ENCODE data around the gene SLC34A3. TPM values are rescaled to one million over a fixed set of nuclear protein-coding genes. Genes with fewer than 3 reads are reported as not detected.

Gene SLC34A3
- total and polyA plus RNA-seq, 12 donors = not detected

DNA sequence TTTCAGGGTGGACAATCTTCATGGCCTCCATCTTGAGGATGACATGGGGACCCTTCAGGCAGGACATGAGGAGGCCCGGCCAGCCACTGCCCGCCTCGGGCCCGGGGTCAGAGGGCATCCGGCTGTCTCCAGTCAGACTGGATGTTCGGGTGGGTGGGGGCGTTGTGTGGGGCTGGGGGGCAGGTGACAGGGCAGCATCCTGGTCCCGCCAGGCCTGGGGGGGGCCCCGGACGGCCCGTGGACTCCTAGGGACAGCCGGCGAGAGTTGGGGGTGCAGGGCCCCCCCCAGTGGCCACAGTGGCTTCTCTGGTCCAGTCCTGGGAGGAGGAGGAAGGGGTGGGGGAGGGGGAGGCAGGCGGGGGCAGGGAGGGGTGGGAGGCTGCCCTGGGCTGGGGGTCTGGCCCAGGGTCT, 9.6 kb upstream of the SLC34A3 start:
- H3K27me3 ChIP-seq = peaks cover 0 to 5% (median 0%) of the 10 kb centered on the region in 7 donors
- H3K27ac ChIP-seq = peak overlapping the region in 8 of 10 donors; percentile 36 to 78 (median 62)
- peak overlapping the region in 9 of 10 donors; percentile 30 to 64 (median 51) for H3K4me3 ChIP-seq
- peaks cover 0 to 7% (median 0%) of the 10 kb centered on the region in 9 donors for H3K36me3 ChIP-seq
- ATAC-seq = no peak
- 71 to 72% methylated on average over 8 to 14 of the region's 14 CpGs for WGBS, 2 donors
- intact Hi-C loops (cut with DNase I) = loop anchor here in 2 of 10 donors (5.0 kb wide), 1 partner anchor 34 kb away; the partner anchor contains the start of genes ANAPC2 (in 2 of the 2) and SSNA1 (in 2 of the 2)
- no peak for DNase-seq
- H3K9me3 ChIP-seq = no peaks in the 10 kb centered on the region
- peaks cover 17 to 55% (median 37%) of the 10 kb centered on the region in 9 donors for H3K4me1 ChIP-seq
- TF ChIP-seq, protein P1, sequence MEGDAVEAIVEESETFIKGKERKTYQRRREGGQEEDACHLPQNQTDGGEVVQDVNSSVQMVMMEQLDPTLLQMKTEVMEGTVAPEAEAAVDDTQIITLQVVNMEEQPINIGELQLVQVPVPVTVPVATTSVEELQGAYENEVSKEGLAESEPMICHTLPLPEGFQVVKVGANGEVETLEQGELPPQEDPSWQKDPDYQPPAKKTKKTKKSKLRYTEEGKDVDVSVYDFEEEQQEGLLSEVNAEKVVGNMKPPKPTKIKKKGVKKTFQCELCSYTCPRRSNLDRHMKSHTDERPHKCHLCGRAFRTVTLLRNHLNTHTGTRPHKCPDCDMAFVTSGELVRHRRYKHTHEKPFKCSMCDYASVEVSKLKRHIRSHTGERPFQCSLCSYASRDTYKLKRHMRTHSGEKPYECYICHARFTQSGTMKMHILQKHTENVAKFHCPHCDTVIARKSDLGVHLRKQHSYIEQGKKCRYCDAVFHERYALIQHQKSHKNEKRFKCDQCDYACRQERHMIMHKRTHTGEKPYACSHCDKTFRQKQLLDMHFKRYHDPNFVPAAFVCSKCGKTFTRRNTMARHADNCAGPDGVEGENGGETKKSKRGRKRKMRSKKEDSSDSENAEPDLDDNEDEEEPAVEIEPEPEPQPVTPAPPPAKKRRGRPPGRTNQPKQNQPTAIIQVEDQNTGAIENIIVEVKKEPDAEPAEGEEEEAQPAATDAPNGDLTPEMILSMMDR (IDR thresholded peaks at IDR 0.05) = no peak

DNA sequence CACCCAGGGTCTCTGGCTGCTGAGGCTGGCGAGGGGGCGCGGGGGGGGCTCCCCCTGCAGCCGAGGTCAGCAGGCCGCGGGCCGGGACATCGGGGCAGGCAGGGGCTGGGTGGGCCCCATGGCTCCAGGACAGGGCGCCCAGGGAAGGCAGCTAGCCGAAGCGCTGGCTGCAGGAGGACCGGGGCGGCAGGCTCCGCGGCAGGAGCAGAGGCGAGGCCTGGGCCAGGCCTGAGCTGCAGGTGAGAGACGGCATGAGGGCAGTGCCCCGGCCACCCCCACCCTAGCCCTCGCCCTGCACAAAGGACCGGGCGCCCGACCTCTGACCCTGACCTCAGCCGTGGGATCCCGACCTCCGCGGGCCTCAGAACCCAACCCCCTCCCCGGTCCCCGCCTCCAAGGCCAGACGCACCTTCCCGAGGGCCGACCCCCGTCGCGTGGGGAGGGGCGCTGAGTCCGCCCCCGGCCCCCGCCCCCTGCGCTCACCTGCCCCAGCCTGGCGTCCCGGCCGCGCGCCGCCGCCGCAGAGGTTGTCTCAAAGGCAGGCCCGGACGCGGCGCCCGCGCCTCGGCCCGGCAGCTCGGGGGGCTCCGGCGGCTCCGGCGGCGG, 9.1 kb upstream of the SLC34A3 start:
- intact Hi-C loops (cut with DNase I) = loop anchor here in 6 of 10 donors (2.0 to 5.0 kb wide), 4 partner anchors 19 to 34 kb away; partner anchors contain the start of genes ANAPC2 (in 5 of the 6), SSNA1 (in 5 of the 6), TPRN (in 1 of the 6) and TUBB4B (in 1 of the 6)
- Histone ChIP-seq H3K27me3 (peaks cover 0 to 5% (median 0%) of the 10 kb centered on the region in 7 donors), H3K4me3 (peak overlapping the region; percentile 18 to 64 (median 50)), H3K4me1 (peaks cover 17 to 54% (median 37%) of the 10 kb centered on the region in 9 donors), H3K9me3 (no peaks in the 10 kb centered on the region), H3K27ac (peak overlapping the region in 9 of 10 donors; percentile 36 to 78 (median 62)), H3K36me3 (peaks cover 0 to 2% (median 0%) of the 10 kb centered on the region in 9 donors)
- WGBS, 2 donors = 6% methylated on average over 54 to 61 of the region's 61 CpGs
- TF ChIP-seq, protein P1 (IDR thresholded peaks at IDR 0.05) = no peak
- DNase-seq (no peak), ATAC-seq (no peak)

DNA sequence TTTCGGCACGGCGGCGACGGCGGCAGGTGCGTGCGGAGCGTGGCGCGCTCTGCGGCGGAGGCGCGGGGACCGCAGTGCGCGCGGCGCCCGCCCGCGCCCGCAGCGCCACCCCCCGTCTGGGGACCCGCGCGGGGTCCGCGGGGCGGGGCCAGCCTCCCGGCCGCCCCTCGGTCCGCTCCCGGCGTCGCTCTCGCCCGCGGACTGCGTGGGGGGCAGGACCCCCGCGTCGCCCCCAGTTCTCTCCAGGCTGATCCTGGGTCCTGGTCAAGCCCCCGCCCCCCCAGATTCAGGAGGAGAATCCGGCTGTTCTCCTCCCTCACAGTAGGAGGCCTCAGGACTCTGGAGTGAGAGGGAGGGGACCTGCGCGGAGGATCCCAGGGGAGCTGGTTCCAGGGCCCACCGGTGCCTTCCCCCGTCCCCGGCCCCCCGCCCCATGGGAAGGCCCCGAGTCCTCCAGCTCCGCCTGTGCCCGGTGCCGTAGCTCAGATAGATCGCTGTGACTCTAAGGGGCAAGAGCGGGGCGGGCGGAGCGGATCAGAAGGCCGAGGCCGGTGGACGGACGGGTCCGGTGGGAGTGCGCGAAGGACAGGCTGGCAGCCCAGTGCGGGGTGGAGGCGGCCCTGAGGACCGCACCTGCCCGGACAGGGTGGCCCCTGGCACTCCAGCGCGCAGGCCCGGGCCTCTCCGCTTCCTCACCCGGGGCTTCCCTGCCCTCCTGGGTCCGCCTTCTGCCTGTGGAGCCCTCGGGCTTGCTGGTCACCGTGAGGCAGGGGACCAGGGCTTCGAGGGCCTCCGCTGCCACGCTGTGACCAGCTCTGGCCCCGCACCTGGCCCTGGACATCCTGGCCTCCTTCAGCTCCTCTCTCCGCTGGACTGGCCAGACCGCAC, 8.3 kb upstream of the SLC34A3 start, which contains the start of gene RNF208:
Gene RNF208 (minus strand): TSS at position 51 of the 888 bp plus-strand sequence. CDS start 1,028 bp downstream, outside the sequence.
- intact Hi-C loops (cut with DNase I) = loop anchor here in 7 of 10 donors (1.0 to 5.0 kb wide), 5 partner anchors 18 to 35 kb away; partner anchors contain the start of genes ANAPC2 (in 6 of the 7), SSNA1 (in 6 of the 7), TPRN (in 1 of the 7) and TUBB4B (in 1 of the 7)

More for the DNA sequence above, 8.3 kb upstream of the SLC34A3 start, which contains the start of gene RNF208:
- ATAC-seq (peak; percentile 1 to 12 (median 3)), DNase-seq (peak in 1 of 2 donors; percentile 45)
- Histone ChIP-seq H3K27ac (peak within 1 kb of the TSS; percentile 70 to 96 (median 92)), H3K9me3 (no peaks in the 10 kb centered on the region), H3K36me3 (no peaks in the 10 kb centered on the region), H3K4me1 (peaks cover 17 to 52% (median 37%) of the 10 kb centered on the region in 9 donors), H3K4me3 (peak within 1 kb of the TSS; percentile 44 to 94 (median 71)), H3K27me3 (peaks cover 0 to 5% (median 0%) of the 10 kb centered on the region in 7 donors)
- TF ChIP-seq, protein P1 (IDR thresholded peaks at IDR 0.05) = peak in 1 of 9 donors; percentile 5
- 5% methylated on average over 57 to 81 of the region's 88 CpGs for WGBS, 2 donors

All from heart right ventricle (tissue), 16 donors.